A549 (cell line): ENCODE data around the gene PTPRN2.

ENCODE experiments used
- BCL3 ChIP-seq: fragments of >200 bp; sonication (Bioruptor Twin); formaldehyde crosslinking; IDR thresholded peaks from 3 replicates; pipeline ENCODE4 v1.6.1; 2016
- CBX8 ChIP-seq: fragments of 200-600 bp; sonication (generic); IDR thresholded peaks from 2 replicates; pipeline ENCODE4 v1.6.1; 2016
- CHD4 ChIP-seq: fragments of 200-600 bp; sonication (generic); IDR thresholded peaks from 2 replicates; pipeline ENCODE4 v1.6.1; 2016; ENCODE audit warnings: antibody characterized with exemption, mild to moderate bottlenecking, borderline replicate concordance
- CTCF ChIP-seq: fragments of >200 bp; sonication (Bioruptor Twin); formaldehyde crosslinking; IDR thresholded peaks from 3 replicates; pipeline ENCODE4 v1.5.1; 2016
- EP300 ChIP-seq, 2 experiments: fragments of >200 bp; sonication (Bioruptor Twin); formaldehyde crosslinking; IDR thresholded peaks; 2 replicates in 1 of 2; 3 replicates in 1 of 2; pipeline ENCODE4 v1.6.1; 2016 to 2017
- HOXA7 ChIP-seq: fragments of 250-450 bp; sonication (Bioruptor Pico); IDR thresholded peaks from 2 replicates; pipeline ENCODE4 v1.5.0; 2020; ENCODE audit warnings: mild to moderate bottlenecking, moderate library complexity
- MAX ChIP-seq: IDR thresholded peaks from 2 replicates; pipeline ENCODE4 v1.6.1; 2012
- MAZ ChIP-seq: fragments of 150-350 bp; IDR thresholded peaks from 2 replicates; pipeline ENCODE4 v1.6.1; 2014; ENCODE audit warnings: antibody characterized with exemption, low read depth, low read length, borderline replicate concordance
- MYC ChIP-seq: IDR thresholded peaks from 2 replicates; pipeline ENCODE4 v1.6.1; 2012; ENCODE audit warnings: mild to moderate bottlenecking, inconsistent platforms, low read length, improper control_type of control experiment, borderline replicate concordance
- RAD21 ChIP-seq, 2 experiments: fragments of >200 bp in 1 of 2; sonication (Bioruptor Twin) in 1 of 2; formaldehyde crosslinking in 1 of 2; IDR thresholded peaks in 1 of 2; conservative IDR thresholded peaks in 1 of 2; 2 replicates in 1 of 2; 3 replicates in 1 of 2; pipeline ENCODE4 v1.6.1; 2012 to 2018; ENCODE audit warnings: inconsistent platforms in 1 of 2
- RARB ChIP-seq: fragments of 250-450 bp; sonication (Bioruptor Pico); IDR thresholded peaks from 2 replicates; pipeline ENCODE4 v1.8.0; 2021; ENCODE audit warnings: mild to moderate bottlenecking, moderate library complexity
- SMC3 ChIP-seq: fragments of >200 bp; sonication (Bioruptor Twin); formaldehyde crosslinking; IDR thresholded peaks from 3 replicates; pipeline ENCODE4 v1.6.1; 2018; ENCODE audit warnings: inconsistent platforms
- ZNF302 ChIP-seq: fragments of 250-450 bp; sonication (Bioruptor Pico); IDR thresholded peaks from 2 replicates; pipeline ENCODE4 v1.9.0; 2021; ENCODE audit warnings: inconsistent platforms, mild to moderate bottlenecking, moderate library complexity

DNA sequence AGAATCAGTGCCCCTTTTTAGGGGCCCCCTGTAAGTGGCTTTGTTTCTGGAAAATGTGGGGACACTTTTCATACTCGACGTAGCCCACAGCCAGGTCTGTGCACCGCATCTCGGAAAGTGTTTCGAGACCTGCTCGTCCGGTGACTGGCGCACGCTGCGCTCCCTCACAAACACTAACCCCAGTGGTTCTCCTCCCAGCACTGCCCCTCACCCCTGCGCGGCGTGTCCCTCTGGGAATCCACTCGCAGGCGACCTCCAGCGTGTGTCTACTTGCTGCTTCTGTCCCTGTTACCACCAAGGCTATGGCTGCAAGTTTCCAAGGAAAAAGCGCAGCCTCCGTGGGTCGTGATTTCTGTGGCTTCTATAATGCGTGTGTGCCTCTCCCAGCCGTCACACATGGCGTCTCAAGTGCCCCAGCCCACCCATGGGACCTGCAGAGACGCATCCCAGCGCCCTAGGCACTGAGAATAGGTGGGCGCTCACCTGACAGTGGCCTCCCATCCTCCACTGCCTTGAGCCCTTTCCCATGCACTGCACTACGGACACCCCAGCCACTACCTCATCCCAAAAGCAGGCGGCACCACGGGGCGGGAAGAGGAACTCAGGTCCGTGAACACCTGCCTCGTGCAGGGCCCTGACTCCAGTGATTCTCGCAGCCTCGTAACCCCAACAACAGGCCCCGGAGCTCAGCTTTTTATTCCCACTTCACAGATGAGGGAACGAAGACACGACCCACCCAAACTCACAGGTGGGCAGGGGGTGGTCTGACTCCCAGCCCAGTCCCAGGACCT is 49.3 kb downstream of the PTPRN2 start:
- TF ChIP-seq SMC3 (no peak), CTCF (no peak), ZNF302 (no peak), RAD21 (conservative IDR thresholded peaks at IDR 0.05 in 1 of 2, IDR thresholded peaks at IDR 0.05 in 1 of 2) (no peak), MYC (no peak), CHD4 (no peak), MAX (no peak), CBX8 (no peak), MAZ (no peak), EP300 (IDR thresholded peaks at IDR 0.05) (no peak), BCL3 (no peak), HOXA7 (CRISPR knock-in tag) (no peak), RARB (no peak)
